ENCODE results near the gene CBL. TPM values are rescaled to one million over a fixed set of nuclear protein-coding genes. Genes with fewer than 3 reads are reported as not detected.
"Not testable (repeated sequence)": the region's sequence is repeated elsewhere in the genome, so short reads cannot be mapped to it uniquely, and the experiment has no call there.

The CBL gene
- total RNA-seq, 2 experiments from 2014 or later = 43.6 to 43.7 TPM

GRCh38 chr11:119169282-119169719, 36.8 kb upstream of the CBL start:
- Mint-ChIP-seq H3K36me3 (ENCODE audit: low read depth) (no peaks in the 10 kb centered on the region), H3K4me1 (ENCODE audit: low read depth) (peaks cover 30% of the 10 kb centered on the region), H3K4me3 (peak overlapping the region; percentile 86), H3K9me3 (ENCODE audit: insufficient read depth) (no peaks in the 10 kb centered on the region), H3K27me3 (ENCODE audit: low read depth) (no peaks in the 10 kb centered on the region), H3K27ac (peak overlapping the region; percentile 92)
- DNase-seq (peak; percentile 55), ATAC-seq (peak; percentile 36)
- ChIA-PET POLR2A (interaction anchor here (0.6 to 1.5 kb wide), 17 partner anchors 9 to 141 kb away, joined by 3 to 15 read pairs (median 4); partner anchors contain the start of genes C2CD2L, HMBS and VPS11), CTCF (interaction anchor here (0.6 to 2.8 kb wide), 33 partner anchors 9 to 204 kb away, joined by 3 to 34 read pairs (median 5); partner anchors contain the start of genes ABCG4, CBL, RNF26 and VPS11)

GRCh38 chr11:119172513-119172912, 33.6 kb upstream of the CBL start:
- peak overlapping the region; percentile 6 for H3K27ac Mint-ChIP-seq
- H3K9me3 Mint-ChIP-seq (ENCODE audit: insufficient read depth) = no peaks in the 10 kb centered on the region
- peaks cover 8% of the 10 kb centered on the region for H3K36me3 Mint-ChIP-seq (ENCODE audit: low read depth)
- no peak overlapping the region for H3K4me3 Mint-ChIP-seq
- DNase-seq (no peak), ATAC-seq (no peak)
- peaks cover 31% of the 10 kb centered on the region for H3K4me1 Mint-ChIP-seq (ENCODE audit: low read depth)
- no peaks in the 10 kb centered on the region for H3K27me3 Mint-ChIP-seq (ENCODE audit: low read depth)
- ChIA-PET POLR2A (no interaction called here), CTCF (interaction anchor here (1.2 kb wide), 1 partner anchor 24 kb away, joined by 4 read pairs; no protein-coding TSS in a partner anchor)

- ATAC-seq (no peak), DNase-seq (no peak)
- ChIA-PET CTCF (no interaction called here), POLR2A (interaction anchor here (0.8 kb wide), 1 partner anchor 155 kb away, joined by 3 read pairs; the partner anchor contains the start of genes RPS25 and TRAPPC4)
- Mint-ChIP-seq H3K4me1 (ENCODE audit: low read depth) (peaks cover 33% of the 10 kb centered on the region), H3K27me3 (ENCODE audit: low read depth) (no peaks in the 10 kb centered on the region), H3K9me3 (ENCODE audit: insufficient read depth) (no peaks in the 10 kb centered on the region), H3K36me3 (ENCODE audit: low read depth) (peaks cover 12% of the 10 kb centered on the region), H3K27ac (no peak overlapping the region), H3K4me3 (no peak overlapping the region)
Measured at GRCh38 chr11:119173453-119173852, 32.7 kb upstream of the CBL start.

GRCh38 chr11:119175493-119176077, 30.6 kb upstream of the CBL start:
- Mint-ChIP-seq H3K36me3 (ENCODE audit: low read depth) (peaks cover 20% of the 10 kb centered on the region), H3K4me1 (ENCODE audit: low read depth) (peaks cover 24% of the 10 kb centered on the region), H3K4me3 (no peak overlapping the region), H3K27ac (no peak overlapping the region), H3K27me3 (ENCODE audit: low read depth) (no peaks in the 10 kb centered on the region), H3K9me3 (ENCODE audit: insufficient read depth) (no peaks in the 10 kb centered on the region)
- CTCF ChIA-PET = no interaction called here
- POLR2A ChIA-PET = interaction anchor here (0.7 to 1.7 kb wide), 2 partner anchors 20 to 81 kb away, joined by 3 read pairs; no protein-coding TSS in a partner anchor
- no peak for ATAC-seq
- no peak for DNase-seq

GRCh38 chr11:119178166-119178680, 27.9 kb upstream of the CBL start:
- no peak for DNase-seq
- ChIA-PET CTCF (interaction anchor here (0.8 to 3.0 kb wide), 6 partner anchors 9 to 160 kb away, joined by 3 to 34 read pairs (median 3); partner anchors contain the start of gene NLRX1), POLR2A (interaction anchor here (0.5 to 1.7 kb wide), 2 partner anchors 9 to 44 kb away, joined by 3 to 8 read pairs; partner anchors contain the start of gene NLRX1)
- no peak overlapping the region for H3K4me3 Mint-ChIP-seq
- peaks cover 15% of the 10 kb centered on the region for H3K4me1 Mint-ChIP-seq (ENCODE audit: low read depth)
- no peaks in the 10 kb centered on the region for H3K9me3 Mint-ChIP-seq (ENCODE audit: insufficient read depth)
- peak overlapping the region; percentile 84 for H3K27ac Mint-ChIP-seq
- no peaks in the 10 kb centered on the region for H3K27me3 Mint-ChIP-seq (ENCODE audit: low read depth)
- peaks cover 25% of the 10 kb centered on the region for H3K36me3 Mint-ChIP-seq (ENCODE audit: low read depth)
- no peak for ATAC-seq

- Mint-ChIP-seq H3K27ac (peak overlapping the region; percentile 39), H3K9me3 (ENCODE audit: insufficient read depth) (no peaks in the 10 kb centered on the region), H3K27me3 (ENCODE audit: low read depth) (no peaks in the 10 kb centered on the region), H3K4me1 (ENCODE audit: low read depth) (peaks cover 15% of the 10 kb centered on the region), H3K4me3 (no peak overlapping the region), H3K36me3 (ENCODE audit: low read depth) (peaks cover 32% of the 10 kb centered on the region)
- POLR2A ChIA-PET = no interaction called here
- CTCF ChIA-PET = interaction anchor here (1.2 to 3.0 kb wide), 3 partner anchors 10 to 105 kb away, joined by 3 to 34 read pairs (median 4); partner anchors contain the start of gene NLRX1
- ATAC-seq (no peak), DNase-seq (no peak)
Measured at GRCh38 chr11:119179342-119179741, 26.8 kb upstream of the CBL start.

GRCh38 chr11:119179983-119180382, 26.2 kb upstream of the CBL start:
- ATAC-seq (no peak), DNase-seq (no peak)
- CTCF ChIA-PET = interaction anchor here (1.2 to 3.0 kb wide), 3 partner anchors 11 to 104 kb away, joined by 3 to 34 read pairs (median 4); partner anchors contain the start of gene NLRX1
- no peak overlapping the region for H3K27ac Mint-ChIP-seq
- H3K4me3 Mint-ChIP-seq = no peak overlapping the region
- H3K36me3 Mint-ChIP-seq (ENCODE audit: low read depth) = peaks cover 32% of the 10 kb centered on the region
- no peaks in the 10 kb centered on the region for H3K27me3 Mint-ChIP-seq (ENCODE audit: low read depth)
- H3K4me1 Mint-ChIP-seq (ENCODE audit: low read depth) = peaks cover 15% of the 10 kb centered on the region
- H3K9me3 Mint-ChIP-seq (ENCODE audit: insufficient read depth) = no peaks in the 10 kb centered on the region
- POLR2A ChIA-PET = no interaction called here

GRCh38 chr11:119180729-119181676, 25.1 kb upstream of the CBL start:
- Mint-ChIP-seq H3K27me3 (ENCODE audit: low read depth) (no peaks in the 10 kb centered on the region), H3K4me3 (no peak overlapping the region), H3K27ac (peak overlapping the region; percentile 55), H3K4me1 (ENCODE audit: low read depth) (peaks cover 12% of the 10 kb centered on the region), H3K9me3 (ENCODE audit: insufficient read depth) (no peaks in the 10 kb centered on the region), H3K36me3 (ENCODE audit: low read depth) (peaks cover 23% of the 10 kb centered on the region)
- ChIA-PET CTCF (interaction anchor here (0.6 to 1.7 kb wide), 4 partner anchors 12 to 42 kb away, joined by 3 to 4 read pairs (median 4); no protein-coding TSS in a partner anchor), POLR2A (interaction anchor here (1.3 kb wide), 1 partner anchor 12 kb away, joined by 3 read pairs; no protein-coding TSS in a partner anchor)
- ATAC-seq (no peak), DNase-seq (no peak)

GRCh38 chr11:119181677-119182412, 24.3 kb upstream of the CBL start:
- H3K27me3 Mint-ChIP-seq (ENCODE audit: low read depth) = no peaks in the 10 kb centered on the region
- no peak overlapping the region for H3K4me3 Mint-ChIP-seq
- H3K4me1 Mint-ChIP-seq (ENCODE audit: low read depth) = peaks cover 12% of the 10 kb centered on the region
- ATAC-seq = no peak
- H3K27ac Mint-ChIP-seq = peak overlapping the region; percentile 55
- ChIA-PET CTCF (interaction anchor here (0.6 to 1.7 kb wide), 2 partner anchors 13 kb away, joined by 3 to 4 read pairs; no protein-coding TSS in a partner anchor), POLR2A (interaction anchor here (0.6 to 1.3 kb wide), 2 partner anchors 13 to 252 kb away, joined by 3 read pairs; no protein-coding TSS in a partner anchor)
- no peak for DNase-seq
- H3K9me3 Mint-ChIP-seq (ENCODE audit: insufficient read depth) = no peaks in the 10 kb centered on the region
- H3K36me3 Mint-ChIP-seq (ENCODE audit: low read depth) = peaks cover 23% of the 10 kb centered on the region

GRCh38 chr11:119184399-119184798, 21.7 kb upstream of the CBL start:
- ATAC-seq; CTCF ChIA-PET; H3K9me3 Mint-ChIP-seq (ENCODE audit: insufficient read depth); H3K4me3 Mint-ChIP-seq; H3K27me3 Mint-ChIP-seq (ENCODE audit: low read depth); H3K4me1 Mint-ChIP-seq (ENCODE audit: low read depth); H3K27ac Mint-ChIP-seq; DNase-seq: not testable (repeated sequence)
- H3K36me3 Mint-ChIP-seq (ENCODE audit: low read depth) = peaks cover 17% of the 10 kb centered on the region
- POLR2A ChIA-PET = interaction anchor here (0.6 to 0.8 kb wide), 2 partner anchors 89 to 842 kb away, joined by 3 to 5 read pairs; partner anchors contain the start of gene CD3D

All from activated CD8-positive, alpha-beta T cell treated with anti-CD3 and anti-CD28 coated beads, Interleukin-2, amount 10 ng/mL, durations not matched to agents 7 days and 5 days (primary cell).